Measurements from ENCODE around the gene PPP4R3A.
"Not testable (repeated sequence)": the region's sequence is repeated elsewhere in the genome, so short reads cannot be mapped to it uniquely, and the experiment has no call there.

Gene PPP4R3A

DNA sequence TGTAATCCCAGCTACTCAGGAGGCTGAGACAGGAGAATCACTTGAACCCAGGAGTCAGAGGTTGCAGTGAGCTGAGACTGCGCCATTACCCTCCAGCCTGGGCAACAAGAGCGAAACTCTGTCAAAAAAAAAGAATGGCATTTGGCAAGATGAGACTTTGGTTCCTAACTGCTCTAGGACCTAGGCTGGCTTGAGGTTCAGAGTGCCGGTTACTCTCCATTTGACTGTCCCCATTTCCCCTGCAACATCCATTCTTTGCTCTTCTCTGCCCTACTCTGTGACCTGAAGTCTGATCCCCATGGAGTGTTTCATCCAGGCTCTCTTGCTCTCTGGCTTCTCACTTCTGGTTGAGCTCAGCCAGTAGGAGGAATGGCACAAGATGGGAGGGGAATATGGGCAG is 26.2 kb upstream of the PPP4R3A start:
- H3K27ac ChIP-seq = no peak overlapping the region
- TF ChIP-seq, protein P1, sequence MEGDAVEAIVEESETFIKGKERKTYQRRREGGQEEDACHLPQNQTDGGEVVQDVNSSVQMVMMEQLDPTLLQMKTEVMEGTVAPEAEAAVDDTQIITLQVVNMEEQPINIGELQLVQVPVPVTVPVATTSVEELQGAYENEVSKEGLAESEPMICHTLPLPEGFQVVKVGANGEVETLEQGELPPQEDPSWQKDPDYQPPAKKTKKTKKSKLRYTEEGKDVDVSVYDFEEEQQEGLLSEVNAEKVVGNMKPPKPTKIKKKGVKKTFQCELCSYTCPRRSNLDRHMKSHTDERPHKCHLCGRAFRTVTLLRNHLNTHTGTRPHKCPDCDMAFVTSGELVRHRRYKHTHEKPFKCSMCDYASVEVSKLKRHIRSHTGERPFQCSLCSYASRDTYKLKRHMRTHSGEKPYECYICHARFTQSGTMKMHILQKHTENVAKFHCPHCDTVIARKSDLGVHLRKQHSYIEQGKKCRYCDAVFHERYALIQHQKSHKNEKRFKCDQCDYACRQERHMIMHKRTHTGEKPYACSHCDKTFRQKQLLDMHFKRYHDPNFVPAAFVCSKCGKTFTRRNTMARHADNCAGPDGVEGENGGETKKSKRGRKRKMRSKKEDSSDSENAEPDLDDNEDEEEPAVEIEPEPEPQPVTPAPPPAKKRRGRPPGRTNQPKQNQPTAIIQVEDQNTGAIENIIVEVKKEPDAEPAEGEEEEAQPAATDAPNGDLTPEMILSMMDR (IDR thresholded peaks at IDR 0.05) = no peak
- no peak for TF ChIP-seq ZFX (IDR thresholded peaks at IDR 0.05; ENCODE audit: borderline replicate concordance)

DNA sequence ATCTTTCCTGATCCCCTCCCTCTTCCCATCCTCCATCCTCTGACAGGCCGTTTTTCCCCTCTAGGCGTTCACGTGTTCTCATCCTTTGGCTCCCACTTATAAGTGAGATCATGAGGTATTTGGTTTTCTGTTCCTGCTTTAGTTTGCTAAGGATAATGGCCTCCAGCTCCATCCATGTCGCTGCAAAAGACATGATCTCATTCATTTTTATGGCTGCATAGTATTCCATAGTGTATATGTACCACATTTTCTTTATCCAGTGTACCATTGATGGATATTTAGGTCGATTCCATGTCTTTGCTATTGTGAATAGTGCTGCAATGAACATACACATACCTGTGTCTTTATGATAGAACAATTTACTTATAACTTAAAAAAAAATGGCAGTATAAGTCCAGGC is 23.9 kb upstream of the PPP4R3A start:
- H3K27ac ChIP-seq = not testable (repeated sequence)

DNA sequence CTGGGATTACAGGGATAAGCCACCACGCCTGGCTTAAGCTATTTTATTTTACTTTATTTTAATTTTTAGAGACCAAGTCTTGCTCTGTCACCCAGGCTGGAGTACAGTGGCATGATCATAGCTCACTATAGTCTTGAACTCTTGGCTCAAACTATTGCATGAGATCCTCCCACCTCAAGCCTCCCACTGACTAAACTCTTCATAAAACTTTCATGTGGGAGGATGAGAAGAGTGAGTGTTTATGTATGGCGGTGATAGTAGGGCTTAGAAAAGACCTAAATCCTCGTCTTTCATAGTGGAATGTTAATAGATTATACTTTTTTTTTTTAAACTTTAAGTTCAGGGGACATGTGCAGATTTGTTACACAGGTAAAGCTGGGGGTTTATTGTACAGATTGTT is 23.5 kb upstream of the PPP4R3A start:
- TF ChIP-seq ZFX (IDR thresholded peaks at IDR 0.05; ENCODE audit: borderline replicate concordance) = no peak
- TF ChIP-seq, protein P1 (IDR thresholded peaks at IDR 0.05) = no peak
- H3K27ac ChIP-seq = no peak overlapping the region

DNA sequence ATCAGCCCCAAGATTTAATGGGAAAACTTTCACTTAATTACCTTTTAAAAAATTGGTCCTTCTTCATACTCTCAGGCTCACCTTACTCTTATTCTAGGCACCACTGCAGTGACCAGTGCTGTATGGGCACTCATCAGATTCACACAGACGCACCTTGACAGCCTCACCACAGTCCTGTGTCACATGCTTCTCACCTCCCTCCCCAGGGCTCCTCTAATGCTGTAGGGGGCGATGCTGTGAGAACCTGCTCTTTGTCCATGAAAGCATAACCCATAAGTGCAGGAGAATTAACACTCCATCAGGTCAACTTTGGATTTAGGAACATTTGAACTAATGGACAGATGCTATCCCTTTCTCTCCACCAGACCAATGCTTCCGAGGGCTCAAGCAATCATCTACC is 13.9 kb upstream of the PPP4R3A start:
- no peak overlapping the region for H3K27ac ChIP-seq
- no peak for TF ChIP-seq ZFX (IDR thresholded peaks at IDR 0.05; ENCODE audit: borderline replicate concordance)

DNA sequence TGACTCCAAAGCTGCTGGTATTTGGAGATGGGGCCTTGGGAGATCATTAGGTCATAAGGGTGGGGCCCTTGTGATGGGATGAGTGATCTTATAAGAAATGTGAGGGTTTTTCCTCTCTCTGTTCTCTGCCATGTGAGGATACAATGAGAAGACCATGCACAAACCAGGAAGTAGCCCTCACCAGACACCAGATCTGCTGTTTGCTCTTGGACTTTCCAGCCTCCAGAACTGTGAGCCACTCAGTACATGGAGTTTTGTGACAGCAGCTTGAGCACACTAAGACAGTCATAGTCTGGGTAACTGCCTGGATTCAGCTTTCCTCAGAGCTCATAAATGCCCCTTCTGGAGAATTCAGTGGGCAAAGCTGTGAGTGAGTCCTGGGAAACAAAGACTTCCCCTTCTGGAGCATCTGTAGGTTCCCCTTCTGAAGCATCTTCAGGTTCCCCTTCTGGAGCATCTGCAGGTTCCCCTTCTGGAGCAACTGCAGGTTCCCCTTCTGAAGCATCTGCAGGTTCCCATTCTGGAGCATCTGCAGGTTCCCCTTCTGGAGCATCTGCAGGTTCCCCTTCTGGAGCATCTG is 11.0 kb upstream of the PPP4R3A start:
- no peak overlapping the region for H3K27ac ChIP-seq
- no peak for TF ChIP-seq ZFX (IDR thresholded peaks at IDR 0.05; ENCODE audit: borderline replicate concordance)
- TF ChIP-seq, protein P1 (IDR thresholded peaks at IDR 0.05) = no peak

DNA sequence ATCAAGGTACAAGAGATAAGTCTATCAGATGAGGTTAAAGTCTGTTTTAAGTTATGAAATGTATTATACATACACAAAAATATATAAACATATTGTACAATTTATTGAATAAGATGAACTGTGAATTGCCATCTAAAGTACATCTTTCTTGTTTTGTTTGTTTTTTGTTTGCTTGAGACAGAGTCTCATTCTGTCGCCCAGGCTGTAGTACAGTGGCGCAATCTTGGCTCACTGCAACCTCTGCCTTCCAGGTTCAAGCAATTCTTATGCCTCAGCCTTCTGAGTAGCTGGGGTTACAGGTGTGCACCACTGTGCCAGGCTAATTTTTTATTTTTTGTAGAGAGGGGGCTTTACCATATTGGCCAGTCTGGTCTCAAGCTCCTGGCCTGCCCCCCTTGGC is 10.0 kb upstream of the PPP4R3A start:
- H3K27ac ChIP-seq = no peak overlapping the region
- TF ChIP-seq ZFX (IDR thresholded peaks at IDR 0.05; ENCODE audit: borderline replicate concordance) = no peak
- TF ChIP-seq, protein P1 (IDR thresholded peaks at IDR 0.05) = no peak

DNA sequence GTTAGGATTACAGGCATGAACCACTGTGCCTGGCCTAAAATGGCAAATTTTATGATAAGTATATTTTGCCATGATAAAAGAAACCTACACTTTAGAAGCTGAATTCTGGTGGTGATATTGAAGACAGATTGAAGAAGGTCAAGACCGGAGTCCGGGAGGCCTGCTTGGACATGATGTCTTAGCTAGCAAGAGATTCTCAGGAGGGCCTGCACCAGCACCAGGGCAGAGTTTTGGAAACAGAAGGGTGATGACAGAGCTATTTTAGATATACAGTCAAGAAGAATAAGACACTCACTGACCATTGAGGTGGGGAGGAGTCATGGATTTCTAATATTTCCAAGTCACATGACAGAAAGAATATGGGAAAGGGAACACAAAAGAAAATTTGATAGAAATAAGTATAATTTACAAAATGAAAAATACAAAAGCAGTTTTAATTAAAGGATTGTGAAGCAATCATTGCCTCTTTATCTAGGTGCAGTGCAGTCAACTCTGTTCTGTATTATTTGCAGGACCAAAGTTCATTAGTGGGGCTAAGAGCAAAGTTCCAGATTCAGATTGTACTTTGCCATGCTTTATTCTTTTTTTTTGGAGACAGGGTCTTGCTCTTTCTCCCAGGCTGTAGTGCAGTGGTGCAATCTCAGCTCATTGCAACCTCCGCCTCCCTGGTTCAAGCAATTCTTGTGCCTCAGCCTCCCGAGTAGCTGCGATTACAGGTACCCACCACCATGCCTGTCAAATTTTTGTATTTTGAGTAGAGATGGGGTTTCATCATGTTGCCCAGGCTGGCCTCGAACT is 9.3 kb upstream of the PPP4R3A start:
- TF ChIP-seq, protein P1 (IDR thresholded peaks at IDR 0.05) = no peak
- TF ChIP-seq ZFX (IDR thresholded peaks at IDR 0.05; ENCODE audit: borderline replicate concordance) = no peak
- no peak overlapping the region for H3K27ac ChIP-seq

DNA sequence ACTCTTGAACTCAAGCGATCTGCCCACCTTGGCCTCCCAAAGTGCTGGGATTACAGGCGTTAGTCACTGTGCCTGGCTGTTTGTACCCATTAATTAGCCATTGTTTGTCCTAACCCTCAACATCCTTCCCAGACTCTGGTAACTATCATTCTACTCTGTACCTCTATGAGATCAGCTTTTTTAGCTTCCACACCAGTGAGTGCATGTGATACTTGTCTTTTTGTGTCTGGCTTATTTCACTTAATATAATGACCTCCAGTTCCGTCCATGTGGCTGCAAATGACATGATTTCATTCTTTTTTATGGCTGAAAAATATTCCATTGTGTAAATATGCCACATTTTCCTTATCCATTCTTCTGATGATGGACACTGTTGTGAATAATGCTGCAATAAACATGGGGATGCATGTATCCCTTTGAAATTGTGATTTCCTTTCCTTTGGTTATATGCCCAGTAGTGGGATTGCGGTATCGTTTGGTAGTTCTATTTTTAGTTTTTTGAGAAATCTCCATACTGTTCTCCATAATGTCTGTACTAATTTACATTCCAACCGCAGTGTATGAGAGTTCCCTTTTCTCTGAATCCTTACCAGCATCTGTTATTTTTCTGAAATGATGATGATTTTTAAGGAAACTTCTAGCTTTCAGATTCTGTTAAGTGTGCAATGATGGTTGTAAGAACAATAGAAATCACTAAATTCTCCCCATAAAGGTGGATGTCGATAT is 6.7 kb upstream of the PPP4R3A start:
- no peak overlapping the region for H3K27ac ChIP-seq
- TF ChIP-seq ZFX (IDR thresholded peaks at IDR 0.05; ENCODE audit: borderline replicate concordance) = no peak
- TF ChIP-seq, protein P1 (IDR thresholded peaks at IDR 0.05) = no peak

Measured in 22Rv1 (cell line).